Bronchial epithelial cell (primary cell): Measurements from ENCODE around the gene NIN. TPM values are rescaled to one million over a fixed set of nuclear protein-coding genes. Genes with fewer than 3 reads are reported as not detected.

ENCODE experiments used
- DNase-seq: peaks from one replicate; pipeline ENCODE4 v3.0.0-alpha.2; 2010; ENCODE audit warnings: low read depth
- FAIRE-seq: peaks from 2 replicates; lab custom pipeline; 2011; peaks lifted over from hg19 to GRCh38; lab: Jason Lieb, UNC
- H3K27me3 ChIP-seq: 2 replicates; pipeline ENCODE4 v1.5.1; 2011; ENCODE audit warnings: low read length; ENCODE audit not compliant: control insufficient read depth, insufficient read depth
- H3K36me3 ChIP-seq: 2 replicates; pipeline ENCODE4 v1.5.1; 2011; ENCODE audit warnings: low read length; ENCODE audit not compliant: control insufficient read depth, insufficient read depth
- H3K4me3 ChIP-seq: 2 replicates; pipeline ENCODE4 v1.5.1; 2011; ENCODE audit warnings: mild to moderate bottlenecking, low read depth, low read length, control low read depth
- total RNA-seq: library from RNA; depleted of rRNA; stranded (reverse); fragments of >200 nt; gene quantifications from 2 replicates; pipeline ENCODE4 v1.2.1, GENCODE V29; 2014
- TF ChIP-seq, protein P1 (sequence below): IDR thresholded peaks from 2 replicates; pipeline ENCODE4 v1.5.1; 2011; ENCODE audit warnings: mild to moderate bottlenecking, moderate library complexity, low read length, control low read depth, inconsistent platforms; ENCODE audit not compliant: insufficient read depth, severe bottlenecking

Gene NIN, protein sequence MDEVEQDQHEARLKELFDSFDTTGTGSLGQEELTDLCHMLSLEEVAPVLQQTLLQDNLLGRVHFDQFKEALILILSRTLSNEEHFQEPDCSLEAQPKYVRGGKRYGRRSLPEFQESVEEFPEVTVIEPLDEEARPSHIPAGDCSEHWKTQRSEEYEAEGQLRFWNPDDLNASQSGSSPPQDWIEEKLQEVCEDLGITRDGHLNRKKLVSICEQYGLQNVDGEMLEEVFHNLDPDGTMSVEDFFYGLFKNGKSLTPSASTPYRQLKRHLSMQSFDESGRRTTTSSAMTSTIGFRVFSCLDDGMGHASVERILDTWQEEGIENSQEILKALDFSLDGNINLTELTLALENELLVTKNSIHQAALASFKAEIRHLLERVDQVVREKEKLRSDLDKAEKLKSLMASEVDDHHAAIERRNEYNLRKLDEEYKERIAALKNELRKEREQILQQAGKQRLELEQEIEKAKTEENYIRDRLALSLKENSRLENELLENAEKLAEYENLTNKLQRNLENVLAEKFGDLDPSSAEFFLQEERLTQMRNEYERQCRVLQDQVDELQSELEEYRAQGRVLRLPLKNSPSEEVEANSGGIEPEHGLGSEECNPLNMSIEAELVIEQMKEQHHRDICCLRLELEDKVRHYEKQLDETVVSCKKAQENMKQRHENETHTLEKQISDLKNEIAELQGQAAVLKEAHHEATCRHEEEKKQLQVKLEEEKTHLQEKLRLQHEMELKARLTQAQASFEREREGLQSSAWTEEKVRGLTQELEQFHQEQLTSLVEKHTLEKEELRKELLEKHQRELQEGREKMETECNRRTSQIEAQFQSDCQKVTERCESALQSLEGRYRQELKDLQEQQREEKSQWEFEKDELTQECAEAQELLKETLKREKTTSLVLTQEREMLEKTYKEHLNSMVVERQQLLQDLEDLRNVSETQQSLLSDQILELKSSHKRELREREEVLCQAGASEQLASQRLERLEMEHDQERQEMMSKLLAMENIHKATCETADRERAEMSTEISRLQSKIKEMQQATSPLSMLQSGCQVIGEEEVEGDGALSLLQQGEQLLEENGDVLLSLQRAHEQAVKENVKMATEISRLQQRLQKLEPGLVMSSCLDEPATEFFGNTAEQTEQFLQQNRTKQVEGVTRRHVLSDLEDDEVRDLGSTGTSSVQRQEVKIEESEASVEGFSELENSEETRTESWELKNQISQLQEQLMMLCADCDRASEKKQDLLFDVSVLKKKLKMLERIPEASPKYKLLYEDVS (N-terminal part only)
- total RNA-seq: 16.8 and 26.8 TPM in 2 replicates

DNA sequence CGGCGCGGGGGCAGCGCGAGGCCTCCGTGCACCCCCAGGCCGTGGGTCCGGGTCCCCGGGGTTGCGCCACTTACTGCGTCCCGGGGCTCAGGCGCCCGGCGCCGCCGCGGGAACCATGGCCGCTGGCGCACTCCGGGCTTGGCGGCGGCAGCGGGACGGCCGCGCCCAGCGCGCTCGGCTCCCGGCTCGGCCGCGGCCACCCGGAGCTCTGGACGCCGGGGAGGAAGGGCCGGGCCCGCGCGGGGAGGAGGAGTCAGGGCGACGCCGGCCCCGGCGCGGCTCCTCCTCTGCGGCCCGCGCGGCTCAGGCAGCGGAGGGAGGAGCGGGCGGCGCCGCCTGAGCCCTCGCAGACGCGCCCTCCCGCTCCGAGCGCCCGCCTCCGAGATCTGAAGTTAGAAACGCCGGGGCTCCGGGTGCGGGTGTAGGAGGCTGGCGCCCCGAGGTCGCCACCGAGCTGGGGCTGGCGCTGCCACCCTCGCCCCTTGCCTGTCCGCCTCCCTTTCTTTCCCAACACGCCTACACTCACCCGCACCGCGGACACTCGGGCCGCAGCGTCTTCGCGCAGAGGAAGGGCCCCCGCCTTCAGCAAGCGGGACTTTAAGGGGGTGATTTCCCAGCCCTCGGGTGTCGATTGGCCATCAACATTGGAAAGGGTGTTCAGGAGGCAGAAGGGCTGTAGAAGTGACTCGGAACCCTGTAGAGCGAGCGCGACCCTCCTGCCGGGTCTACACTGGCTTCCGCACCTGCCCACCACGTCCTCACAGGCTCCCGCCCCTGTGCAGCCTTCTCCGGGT lies at the start of gene NIN:
TSS of gene NIN (minus strand) at position 231 of the 794 bp plus-strand sequence. CDS start 9,106 bp downstream, outside the sequence.
- peak; percentile 52 for DNase-seq
- TF ChIP-seq, protein P1, sequence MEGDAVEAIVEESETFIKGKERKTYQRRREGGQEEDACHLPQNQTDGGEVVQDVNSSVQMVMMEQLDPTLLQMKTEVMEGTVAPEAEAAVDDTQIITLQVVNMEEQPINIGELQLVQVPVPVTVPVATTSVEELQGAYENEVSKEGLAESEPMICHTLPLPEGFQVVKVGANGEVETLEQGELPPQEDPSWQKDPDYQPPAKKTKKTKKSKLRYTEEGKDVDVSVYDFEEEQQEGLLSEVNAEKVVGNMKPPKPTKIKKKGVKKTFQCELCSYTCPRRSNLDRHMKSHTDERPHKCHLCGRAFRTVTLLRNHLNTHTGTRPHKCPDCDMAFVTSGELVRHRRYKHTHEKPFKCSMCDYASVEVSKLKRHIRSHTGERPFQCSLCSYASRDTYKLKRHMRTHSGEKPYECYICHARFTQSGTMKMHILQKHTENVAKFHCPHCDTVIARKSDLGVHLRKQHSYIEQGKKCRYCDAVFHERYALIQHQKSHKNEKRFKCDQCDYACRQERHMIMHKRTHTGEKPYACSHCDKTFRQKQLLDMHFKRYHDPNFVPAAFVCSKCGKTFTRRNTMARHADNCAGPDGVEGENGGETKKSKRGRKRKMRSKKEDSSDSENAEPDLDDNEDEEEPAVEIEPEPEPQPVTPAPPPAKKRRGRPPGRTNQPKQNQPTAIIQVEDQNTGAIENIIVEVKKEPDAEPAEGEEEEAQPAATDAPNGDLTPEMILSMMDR: no peak

DNA sequence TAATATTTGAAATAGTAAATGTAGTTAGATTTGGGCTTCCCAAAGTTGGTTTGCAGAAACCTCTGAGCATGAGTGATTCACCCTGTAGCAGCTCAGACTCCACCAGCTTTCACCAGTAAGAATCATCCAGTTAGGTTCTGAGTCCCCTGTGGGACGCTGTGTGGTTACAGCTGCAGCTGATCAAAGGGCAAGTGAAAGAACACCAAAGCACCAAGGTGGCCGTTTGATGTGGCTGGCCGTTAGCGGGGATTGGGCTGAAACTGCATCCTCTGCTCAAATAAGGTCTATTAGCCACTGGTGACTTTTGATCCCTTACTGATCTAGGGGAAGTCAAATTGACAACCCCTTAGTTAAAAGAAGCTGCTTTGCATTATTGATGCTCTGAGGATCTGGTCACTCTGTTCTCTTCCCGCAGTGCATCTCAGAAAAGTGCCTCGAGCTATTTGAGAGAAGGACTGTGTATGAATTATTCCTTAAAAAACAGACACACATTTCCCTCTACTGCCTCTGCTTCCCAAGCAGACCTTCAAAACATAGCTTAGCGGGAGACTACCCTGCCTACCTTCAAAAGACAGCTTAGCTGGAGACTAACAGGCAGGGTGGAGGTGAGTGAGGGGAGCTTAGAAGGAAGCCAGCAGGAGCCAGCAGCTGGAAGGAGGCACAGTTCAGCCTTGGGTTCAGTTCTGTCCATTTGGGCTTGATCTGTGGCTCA lies 44.6 kb upstream of the NIN start:
- no peak for DNase-seq
- peaks cover 12% of the 10 kb centered on the region for H3K27me3 ChIP-seq
- FAIRE-seq: no peak
- no peaks in the 10 kb centered on the region for H3K36me3 ChIP-seq
- H3K4me3 ChIP-seq: no peak overlapping the region
- TF ChIP-seq, protein P1: no peak

More for the DNA sequence above, at the start of gene NIN:
- Histone ChIP-seq H3K27me3 (no peaks in the 10 kb centered on the region), H3K4me3 (peak within 1 kb of the TSS; percentile 73), H3K36me3 (peaks cover 2% of the 10 kb centered on the region)
- FAIRE-seq: no peak

DNA sequence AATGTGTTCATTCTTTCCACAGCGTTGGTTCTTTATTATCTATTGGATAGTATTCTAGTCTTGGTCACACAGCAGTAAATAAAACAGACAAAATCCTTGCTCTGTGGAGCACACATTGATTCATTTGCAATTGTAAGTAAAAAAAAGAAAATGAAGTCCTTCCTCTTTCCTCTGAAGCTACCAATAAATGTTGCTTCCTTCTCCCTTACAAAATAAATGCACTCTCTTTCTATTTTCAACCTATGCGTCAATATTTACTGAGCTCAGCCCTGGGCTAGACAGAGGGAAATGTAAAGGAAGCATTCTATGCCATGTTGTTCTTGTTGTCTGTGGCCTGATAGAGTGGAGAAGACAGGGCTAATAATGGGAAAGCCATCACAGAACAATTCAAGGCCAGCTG lies 43.8 kb upstream of the NIN start:
- Histone ChIP-seq H3K27me3 (peaks cover 12% of the 10 kb centered on the region), H3K4me3 (no peak overlapping the region), H3K36me3 (no peaks in the 10 kb centered on the region)
- DNase-seq (peak; percentile 30), FAIRE-seq (no peak)
- TF ChIP-seq, protein P1: no peak

DNA sequence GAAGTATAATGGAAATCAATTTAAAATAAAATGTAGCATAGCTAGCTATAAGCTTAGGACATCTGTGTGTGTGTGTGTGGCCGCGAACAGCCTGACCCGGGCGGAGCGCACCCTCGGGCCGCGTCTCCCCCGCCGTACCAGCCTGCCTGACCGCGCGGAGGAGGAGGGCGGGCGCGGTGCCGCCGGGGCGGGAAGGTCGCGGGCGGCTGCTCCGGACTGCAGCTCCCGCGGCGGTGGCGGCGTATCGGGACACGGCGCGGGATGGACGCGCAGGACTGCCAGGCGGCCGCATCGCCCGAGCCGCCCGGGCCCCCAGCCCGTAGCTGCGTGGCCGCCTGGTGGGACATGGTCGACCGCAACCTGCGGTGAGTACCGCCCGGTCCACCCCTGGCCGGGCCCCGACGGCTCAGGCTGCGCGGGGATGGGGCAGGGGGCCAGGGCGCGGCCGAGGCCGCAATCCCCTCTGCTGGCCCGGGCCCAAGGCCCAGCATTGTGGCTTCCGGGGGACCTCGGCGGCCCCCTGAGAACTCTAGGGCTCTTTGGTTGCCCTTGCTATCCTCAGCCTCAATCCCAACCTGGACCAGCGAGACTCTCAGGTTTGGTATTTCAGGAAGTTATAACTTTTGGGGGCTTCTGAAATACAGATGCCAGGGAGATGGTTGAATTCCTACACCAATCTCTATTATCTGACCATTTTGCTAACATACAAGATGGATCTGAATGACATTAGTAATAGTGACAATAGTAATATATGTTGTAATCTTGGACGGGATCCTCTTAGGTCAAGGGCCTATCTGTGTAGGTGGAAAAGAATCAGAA lies 41.2 kb upstream of the NIN start, which contains the start of gene ABHD12B:
TSS of gene ABHD12B (plus strand) at position 140 of the 819 bp plus-strand sequence. CDS start at position 262, 122 bp downstream.
- Histone ChIP-seq H3K27me3 (peaks cover 12% of the 10 kb centered on the region), H3K36me3 (no peaks in the 10 kb centered on the region), H3K4me3 (no peak within 1 kb of the TSS)
- no peak for FAIRE-seq
- no peak for DNase-seq
- TF ChIP-seq, protein P1: no peak
